Peyer's patch (tissue), 4 donors: ENCODE data around the gene DACT2. TPM values are rescaled to one million over a fixed set of nuclear protein-coding genes. Genes with fewer than 3 reads are reported as not detected.

Source experiments
- DNase-seq, 3 donors: peaks; one replicate each; pipeline ENCODE4 v3.0.0-alpha.2; 2017 to 2019
- H3K27ac ChIP-seq, 4 donors: fragments of 200-600 bp; sonication (generic); one replicate each; pipeline ENCODE4 v1.5.1; 2016 to 2019
- H3K27me3 ChIP-seq, 2 donors: fragments of 200-600 bp; sonication (generic); one replicate each; pipeline ENCODE4 v1.5.1; 2019
- H3K36me3 ChIP-seq, 3 donors: fragments of 200-600 bp; sonication (generic); one replicate each; pipeline ENCODE4 v1.5.1; 2016 to 2019
- H3K4me1 ChIP-seq, 4 donors: fragments of 200-600 bp; sonication (generic); one replicate each; pipeline ENCODE4 v1.5.1; 2016 to 2019
- H3K4me3 ChIP-seq, 4 donors: fragments of 200-600 bp; sonication (generic); 1 replicate in 3 of 4; 2 replicates in 1 of 4; pipeline ENCODE4 v1.5.1; 2016 to 2019; ENCODE audit warnings: mild to moderate bottlenecking in 1 of 4
- H3K9me3 ChIP-seq, 4 donors: fragments of 200-600 bp; sonication (generic); one replicate each; pipeline ENCODE4 v1.5.1; 2016 to 2019; ENCODE audit warnings: mild to moderate bottlenecking in 1 of 4
- POLR2A ChIP-seq, 2 donors: fragments of 450-650 bp; IDR thresholded peaks; one replicate each; pipeline ENCODE4 v1.5.1; 2017; ENCODE audit warnings: antibody characterized with exemption in 2 of 2, mild to moderate bottlenecking in 2 of 2, moderate library complexity in 2 of 2
- total RNA-seq, 4 donors: library from RNA; depleted of rRNA; stranded (reverse); fragments of >200 nt; gene quantifications; one replicate each; pipeline ENCODE4 v1.1.0, GENCODE V29; 2016
- TF ChIP-seq, protein P1 (sequence below), 6 experiments: fragments of 450-650 bp in 4 of 6; fragments of 200-600 bp in 2 of 6; sonication (generic) in 1 of 6; IDR thresholded peaks; one replicate each; pipeline ENCODE4 v1.5.1; 2017 to 2019; ENCODE audit warnings: antibody characterized with exemption in 6 of 6, mild to moderate bottlenecking in 3 of 6, moderate library complexity in 1 of 6

Gene DACT2
- total RNA-seq, 4 donors from 2014 or later = 0.35 to 2.7 (median 1.8) TPM

DNA sequence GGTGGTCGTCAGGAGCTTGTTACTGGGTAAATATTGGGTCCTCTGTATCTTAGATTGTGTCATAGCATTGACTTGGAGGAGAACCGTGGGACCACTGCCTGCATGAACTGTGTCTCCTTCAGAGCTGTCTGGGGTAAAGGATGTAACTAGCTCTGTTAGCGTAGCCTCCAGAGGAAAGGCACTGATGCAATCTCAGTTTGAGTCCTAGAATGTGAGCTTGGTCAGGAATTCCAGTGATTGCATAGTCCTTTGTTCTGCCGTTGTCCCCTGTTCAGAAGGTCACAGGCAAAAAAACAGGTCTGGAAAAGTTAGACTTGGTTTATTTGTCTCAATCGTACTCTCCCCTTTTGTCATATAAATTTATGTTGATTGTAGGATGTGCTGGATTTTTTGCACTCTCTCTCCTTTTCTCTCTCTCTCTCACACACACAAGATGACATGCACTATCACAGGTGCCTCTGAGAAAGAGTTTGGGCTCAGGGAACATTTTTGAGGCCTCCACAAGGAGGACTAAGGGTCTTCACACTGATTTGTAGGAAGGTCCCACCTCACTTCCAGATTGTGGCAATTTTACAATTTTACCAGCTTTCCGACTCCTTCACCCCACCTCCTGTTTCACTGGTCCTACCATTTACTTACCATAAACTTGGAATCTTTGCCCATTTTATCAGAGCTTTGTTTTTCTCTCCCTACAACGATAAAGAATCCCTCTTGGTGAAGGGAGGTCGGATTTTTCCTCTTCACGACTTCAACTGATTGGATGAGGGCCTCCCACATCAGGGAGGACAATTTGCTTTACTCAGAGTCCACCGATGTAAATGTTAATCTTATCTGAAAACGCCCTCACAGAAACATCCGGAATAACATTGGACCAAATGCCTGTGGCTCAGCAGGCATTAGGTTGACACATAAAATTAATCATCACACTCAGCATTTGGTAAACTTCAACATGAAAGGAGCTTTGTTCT lies 7.0 kb upstream of the DACT2 start:
- DNase-seq = no peak
- H3K36me3 ChIP-seq = no peaks in the 10 kb centered on the region
- H3K27me3 ChIP-seq = no peaks in the 10 kb centered on the region
- H3K9me3 ChIP-seq = no peaks in the 10 kb centered on the region
- no peak overlapping the region for H3K27ac ChIP-seq
- H3K4me3 ChIP-seq = no peak overlapping the region
- TF ChIP-seq, protein P1, sequence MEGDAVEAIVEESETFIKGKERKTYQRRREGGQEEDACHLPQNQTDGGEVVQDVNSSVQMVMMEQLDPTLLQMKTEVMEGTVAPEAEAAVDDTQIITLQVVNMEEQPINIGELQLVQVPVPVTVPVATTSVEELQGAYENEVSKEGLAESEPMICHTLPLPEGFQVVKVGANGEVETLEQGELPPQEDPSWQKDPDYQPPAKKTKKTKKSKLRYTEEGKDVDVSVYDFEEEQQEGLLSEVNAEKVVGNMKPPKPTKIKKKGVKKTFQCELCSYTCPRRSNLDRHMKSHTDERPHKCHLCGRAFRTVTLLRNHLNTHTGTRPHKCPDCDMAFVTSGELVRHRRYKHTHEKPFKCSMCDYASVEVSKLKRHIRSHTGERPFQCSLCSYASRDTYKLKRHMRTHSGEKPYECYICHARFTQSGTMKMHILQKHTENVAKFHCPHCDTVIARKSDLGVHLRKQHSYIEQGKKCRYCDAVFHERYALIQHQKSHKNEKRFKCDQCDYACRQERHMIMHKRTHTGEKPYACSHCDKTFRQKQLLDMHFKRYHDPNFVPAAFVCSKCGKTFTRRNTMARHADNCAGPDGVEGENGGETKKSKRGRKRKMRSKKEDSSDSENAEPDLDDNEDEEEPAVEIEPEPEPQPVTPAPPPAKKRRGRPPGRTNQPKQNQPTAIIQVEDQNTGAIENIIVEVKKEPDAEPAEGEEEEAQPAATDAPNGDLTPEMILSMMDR (IDR thresholded peaks at IDR 0.05) = no peak
- TF ChIP-seq POLR2A (IDR thresholded peaks at IDR 0.05) = no peak
- no peaks in the 10 kb centered on the region for H3K4me1 ChIP-seq

GRCh38 chr6:168322966-168323365 lies 3.4 kb upstream of the DACT2 start:
- H3K36me3 ChIP-seq = no peaks in the 10 kb centered on the region
- no peak for DNase-seq
- no peak overlapping the region for H3K27ac ChIP-seq
- peaks cover 0 to 4% (median 0%) of the 10 kb centered on the region in 4 donors for H3K9me3 ChIP-seq
- H3K4me1 ChIP-seq = peaks cover 0 to 12% (median 0%) of the 10 kb centered on the region in 4 donors
- H3K4me3 ChIP-seq = no peak overlapping the region
- TF ChIP-seq, protein P1 (IDR thresholded peaks at IDR 0.05) = no peak
- TF ChIP-seq POLR2A (IDR thresholded peaks at IDR 0.05) = no peak
- H3K27me3 ChIP-seq = peaks cover 0 to 13% of the 10 kb centered on the region in 2 donors

- Histone ChIP-seq H3K36me3 (no peaks in the 10 kb centered on the region), H3K9me3 (peaks cover 0 to 4% (median 0%) of the 10 kb centered on the region in 4 donors), H3K4me3 (no peak overlapping the region), H3K27ac (no peak overlapping the region), H3K4me1 (peaks cover 0 to 12% (median 0%) of the 10 kb centered on the region in 4 donors), H3K27me3 (peaks cover 0 to 13% of the 10 kb centered on the region in 2 donors)
- TF ChIP-seq, protein P1 (IDR thresholded peaks at IDR 0.05) = no peak
- no peak for TF ChIP-seq POLR2A (IDR thresholded peaks at IDR 0.05)
- DNase-seq = no peak
Measured at GRCh38 chr6:168320634-168321033, 1.1 kb upstream of the DACT2 start.

DNA sequence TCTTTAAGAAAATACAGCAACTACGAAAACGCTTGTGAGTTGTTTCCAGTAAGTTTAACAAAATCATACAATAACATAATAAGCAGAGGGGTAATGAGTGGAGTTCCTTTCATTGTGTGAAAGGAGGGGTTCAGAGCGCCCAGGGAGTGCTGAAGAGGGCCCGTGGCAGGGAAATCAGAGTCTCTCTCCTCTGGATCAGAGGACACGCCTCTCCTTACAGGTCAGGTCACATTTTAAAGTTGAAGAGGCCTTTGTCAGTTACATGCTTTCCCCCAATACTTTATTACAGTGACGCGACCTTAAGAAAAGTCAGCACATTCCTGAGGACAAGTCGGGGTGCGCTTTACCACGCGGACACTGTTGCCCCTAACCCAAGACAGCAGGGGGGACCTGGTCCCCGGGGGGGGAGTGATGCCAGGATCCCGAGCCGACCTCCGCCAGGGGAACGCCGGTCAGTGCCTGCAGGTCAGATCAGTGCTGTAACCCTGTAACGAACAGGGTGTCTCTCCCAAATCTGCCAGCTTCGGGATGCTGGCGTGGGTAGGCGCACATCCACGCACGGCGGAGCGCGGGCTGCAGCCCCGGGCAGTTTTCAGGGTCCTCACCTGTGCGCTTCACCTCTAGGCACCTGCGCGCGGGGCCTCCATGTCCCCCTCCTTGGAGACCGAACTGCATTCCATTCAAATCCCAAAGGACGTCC lies 848 bp downstream of the DACT2 start:
- Histone ChIP-seq H3K4me1 (peaks cover 0 to 12% (median 0%) of the 10 kb centered on the region in 4 donors), H3K4me3 (peak overlapping the region in 2 of 4 donors; percentile 53 to 54), H3K36me3 (no peaks in the 10 kb centered on the region), H3K27me3 (peaks cover 0 to 13% of the 10 kb centered on the region in 2 donors), H3K27ac (no peak overlapping the region), H3K9me3 (peaks cover 0 to 4% (median 0%) of the 10 kb centered on the region in 4 donors)
- no peak for DNase-seq
- TF ChIP-seq, protein P1 (IDR thresholded peaks at IDR 0.05) = no peak
- no peak for TF ChIP-seq POLR2A (IDR thresholded peaks at IDR 0.05)

GRCh38 chr6:168318090-168318489 lies 1.5 kb downstream of the DACT2 start:
- H3K27ac ChIP-seq = no peak overlapping the region
- TF ChIP-seq, protein P1 (IDR thresholded peaks at IDR 0.05) = no peak
- peaks cover 0 to 4% (median 0%) of the 10 kb centered on the region in 4 donors for H3K9me3 ChIP-seq
- H3K36me3 ChIP-seq = no peaks in the 10 kb centered on the region
- H3K4me3 ChIP-seq = no peak overlapping the region
- peaks cover 0 to 12% (median 0%) of the 10 kb centered on the region in 4 donors for H3K4me1 ChIP-seq
- peaks cover 0 to 13% of the 10 kb centered on the region in 2 donors for H3K27me3 ChIP-seq
- DNase-seq = no peak
